GM13977 (cell line): ENCODE data around the gene CCDC127.
"Not testable (repeated sequence)": the region's sequence is repeated elsewhere in the genome, so short reads cannot be mapped to it uniquely, and the experiment has no call there.

Source experiments
- DNase-seq: peaks from one replicate; pipeline ENCODE4 v3.0.0; 2012; ENCODE audit warnings: low spot score
- CTCF ChIP-seq: IDR thresholded peaks from 2 replicates; pipeline ENCODE4 v1.5.1; 2012; ENCODE audit warnings: mild to moderate bottlenecking, control low read depth; ENCODE audit not compliant: insufficient read depth; ENCODE audit errors: extremely low read depth, missing control alignments
- in situ Hi-C: fragments of 300-500 bp; cut with MboI; formaldehyde crosslinking; loops from one replicate; pipeline ENCODE4 v1.12.0; 2022; ENCODE audit warnings: low sequenced_read_pairs, low pct_unique_long_range_greater_than_20kb, mixed read lengths, inconsistent platforms; ENCODE audit not compliant: unreplicated experiment

CCDC127 gene

GRCh38 chr5:219460-219863, 1.5 kb upstream of the CCDC127 start:
- TF ChIP-seq CTCF = no peak
- DNase-seq = no peak
- in situ Hi-C loops = no loop called here

DNA sequence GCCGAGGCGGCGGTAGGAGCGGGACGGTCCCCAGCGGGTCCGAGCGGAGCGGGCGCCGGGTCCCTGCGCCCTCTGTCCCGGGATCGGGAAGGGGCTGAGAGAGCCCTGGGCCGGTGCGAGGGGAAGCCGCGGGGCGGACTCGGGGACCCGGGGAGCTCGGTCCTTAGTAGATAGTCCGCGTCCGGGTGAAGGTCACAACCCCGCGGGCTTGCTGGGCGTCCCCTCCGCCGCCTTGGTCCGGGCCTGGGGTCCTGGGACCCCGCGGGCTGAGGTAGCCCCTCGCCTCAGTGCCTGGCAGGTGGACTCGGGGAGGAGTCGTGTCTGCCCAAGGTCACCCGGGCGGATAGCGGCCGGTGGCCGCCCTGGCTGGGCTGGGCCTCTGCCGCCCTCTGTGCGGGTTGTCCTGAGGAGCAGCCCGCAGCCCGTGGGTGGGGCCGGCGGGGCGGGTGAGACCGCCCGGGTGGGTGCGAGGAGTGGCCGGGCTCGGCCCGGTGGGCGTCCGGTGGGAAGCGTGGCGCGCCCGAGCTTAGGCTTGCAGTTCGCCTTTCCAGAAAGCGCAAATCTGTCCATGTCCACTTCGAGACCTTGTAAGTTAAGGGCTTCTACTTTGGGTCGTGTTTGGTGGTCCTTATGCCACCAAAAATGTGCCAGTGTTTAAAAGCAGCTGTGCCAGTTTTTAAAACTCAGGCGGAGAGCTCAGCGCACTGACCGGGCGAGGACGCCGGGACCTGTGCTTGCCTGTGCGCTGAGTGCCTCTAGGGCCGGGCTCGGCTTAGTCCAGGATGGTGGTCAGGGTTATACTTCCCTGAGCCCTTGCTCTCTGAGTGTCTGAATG, 721 bp upstream of the CCDC127 start:
- peak; percentile 29 for DNase-seq
- TF ChIP-seq CTCF = no peak
- in situ Hi-C loops = no loop called here

DNA sequence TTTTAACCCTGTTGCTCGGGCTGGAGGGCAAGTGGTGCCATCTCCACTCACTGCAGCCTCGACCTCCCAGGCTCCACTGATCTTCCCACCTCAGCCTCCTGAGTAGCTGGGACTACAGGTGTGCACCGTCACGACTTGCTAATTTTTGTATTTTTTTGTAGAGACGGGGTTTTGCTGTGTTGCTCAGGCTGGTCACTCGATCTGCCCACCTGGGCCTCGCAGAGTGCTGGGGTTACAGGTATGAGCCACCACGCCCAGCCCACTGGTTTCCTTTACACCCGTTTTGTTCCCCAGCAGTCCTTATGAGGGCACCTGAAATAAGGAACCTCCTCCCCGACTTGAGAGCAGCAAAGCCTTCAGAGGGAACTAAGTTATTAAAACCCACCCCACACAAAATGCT, 1.9 kb downstream of the CCDC127 start:
- DNase-seq, in situ Hi-C loops: not testable (repeated sequence)

DNA sequence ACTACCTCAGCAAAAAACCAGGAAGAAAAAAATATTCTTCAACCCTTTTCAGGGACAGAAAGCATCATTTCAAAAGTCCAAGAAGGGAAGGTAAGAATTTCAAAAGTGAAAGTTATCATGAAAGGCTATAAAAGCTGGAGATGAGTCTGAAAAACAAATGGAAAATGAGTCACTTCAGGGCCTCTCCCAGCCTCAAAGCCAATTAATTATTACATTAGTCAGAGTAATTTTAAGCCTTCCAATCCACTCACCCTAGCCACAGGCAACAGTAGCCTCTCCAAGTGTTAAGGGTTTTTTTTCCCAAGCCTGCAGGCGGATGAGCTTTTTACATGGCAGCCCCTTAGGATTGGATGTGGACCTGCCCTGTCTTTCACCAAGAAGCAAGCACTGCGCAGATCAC, 2.7 kb downstream of the CCDC127 start:
- DNase-seq, in situ Hi-C loops: not testable (repeated sequence)

GRCh38 chr5:213803-214395, 4.1 kb downstream of the CCDC127 start:
- no peak for DNase-seq
- in situ Hi-C loops = no loop called here
- TF ChIP-seq CTCF = no peak

- DNase-seq = no peak
- in situ Hi-C loops = no loop called here
- no peak for TF ChIP-seq CTCF
Measured at GRCh38 chr5:208449-209114, 9.4 kb downstream of the CCDC127 start.

GRCh38 chr5:207599-207998, 10.4 kb downstream of the CCDC127 start:
- no peak for TF ChIP-seq CTCF
- DNase-seq = no peak
- in situ Hi-C loops = no loop called here
